Transverse colon (tissue), 4 donors: ENCODE measurements around the gene ARSG. TPM values are rescaled to one million over a fixed set of nuclear protein-coding genes. Genes with fewer than 3 reads are reported as not detected.

Source experiments
- DNase-seq: peaks from one replicate; pipeline ENCODE4 v3.0.0-alpha.2; 2019
- H3K27ac ChIP-seq, 4 donors: fragments of 200-600 bp; sonication (generic); 2 replicates each; pipeline ENCODE4 v1.5.1; 2016 to 2018; ENCODE audit warnings: inconsistent platforms in 4 of 4
- H3K27me3 ChIP-seq: fragments of 200-600 bp; sonication (generic); 2 replicates; pipeline ENCODE4 v1.5.1; 2017; ENCODE audit warnings: inconsistent platforms
- H3K36me3 ChIP-seq, 4 donors: fragments of 200-600 bp; sonication (generic); 2 replicates each; pipeline ENCODE4 v1.5.1; 2017 to 2019; ENCODE audit warnings: inconsistent platforms in 4 of 4
- H3K4me1 ChIP-seq, 4 donors: fragments of 200-600 bp; sonication (generic); 2 replicates each; pipeline ENCODE4 v1.5.1; 2017 to 2020; ENCODE audit warnings: inconsistent platforms in 4 of 4
- H3K4me3 ChIP-seq, 4 donors: fragments of 200-600 bp; sonication (generic); 1 replicate in 1 of 4; 2 replicates in 3 of 4; pipeline versions ENCODE4 v1.5.1 to v1.6.1; 2017 to 2019; ENCODE audit warnings: inconsistent platforms in 4 of 4
- H3K9me3 ChIP-seq, 2 donors: fragments of 200-600 bp; sonication (generic); 2 replicates each; pipeline ENCODE4 v1.5.1; 2017 to 2019; ENCODE audit warnings: inconsistent platforms in 2 of 2
- CTCF ChIP-seq, 5 experiments: fragments of 200-600 bp in 3 of 5; fragments of 450-650 bp in 2 of 5; sonication (generic) in 3 of 5; IDR thresholded peaks; 1 replicate in 2 of 5; 2 replicates in 3 of 5; pipeline ENCODE4 v1.5.1; 2016 to 2017; ENCODE audit warnings: antibody characterized with exemption in 5 of 5, inconsistent platforms in 3 of 5, mild to moderate bottlenecking in 2 of 5, moderate library complexity in 1 of 5
- EP300 ChIP-seq: sonication (generic); formaldehyde crosslinking; IDR thresholded peaks from one replicate; pipeline ENCODE4 v1.6.1; 2017; ENCODE audit warnings: antibody characterized with exemption, low read depth
- POLR2A ChIP-seq: fragments of 450-650 bp; IDR thresholded peaks from one replicate; pipeline ENCODE4 v1.6.1; 2016; ENCODE audit warnings: antibody characterized with exemption, mild to moderate bottlenecking, moderate library complexity
- POLR2AphosphoS5 ChIP-seq, 3 donors: sonication (generic); formaldehyde crosslinking; IDR thresholded peaks; one replicate each; pipeline ENCODE4 v1.6.1; 2016; ENCODE audit warnings: antibody characterized with exemption in 3 of 3
- WGBS, 2 donors: methylation state at CpG; one replicate each; pipeline ENCODE4 v1.1.5; 2018; ENCODE audit warnings: low coverage in 1 of 2; 5-methylcytosine and 5-hydroxymethylcytosine counted together
- in situ Hi-C, 4 donors: fragments of 200-750 bp; cut with MboI; loops; one replicate each; pipeline versions ENCODE4 v1.15.0 to v1.15.1; 2017; ENCODE audit warnings: low sequenced_read_pairs in 3 of 4, low pct_ligation_motif_present in 1 of 4, low pct_unique_long_range_greater_than_20kb in 1 of 4
- intact Hi-C: fragments of 100-400 bp; cut with DNase I; formaldehyde crosslinking; loops from one replicate; pipeline ENCODE4 v1.15.1; 2023; ENCODE audit warnings: low total_unique reads
- total RNA-seq, 4 donors: library from RNA; depleted of rRNA; stranded (reverse); fragments of >200 nt; gene quantifications; one replicate each; pipeline ENCODE4 v1.1.0, GENCODE V29; 2016

Gene ARSG
- total RNA-seq, 4 donors from 2014 or later: 0.41 to 4.4 (median 1.6) TPM; not detected in 1

DNA sequence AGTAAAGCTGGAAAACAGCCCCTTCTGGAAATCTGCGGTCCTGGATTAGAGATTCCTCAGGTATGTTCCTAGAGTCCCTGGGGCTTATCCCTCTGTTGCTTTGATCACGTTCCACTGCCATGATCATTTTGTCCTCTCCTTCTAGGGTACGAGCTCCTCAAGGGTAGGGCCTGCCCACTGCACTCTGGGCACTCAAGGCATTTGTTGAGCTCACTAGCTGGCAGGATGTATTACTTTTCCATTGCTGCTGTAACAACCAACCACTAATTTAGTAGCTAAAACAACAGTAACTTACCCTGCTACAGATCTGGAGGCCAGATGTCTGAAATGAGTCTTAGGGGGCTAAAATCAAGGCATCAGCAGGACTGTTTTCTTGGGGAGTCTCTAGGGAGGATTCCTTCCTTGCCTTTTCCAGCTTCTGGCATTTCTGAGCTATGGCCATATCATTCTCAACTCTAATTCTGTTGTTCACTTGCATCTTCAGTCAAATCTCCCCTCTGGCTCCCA lies 65.7 kb downstream of the ARSG start:
- intact Hi-C loops (loop anchor here (5.0 kb wide), 1 partner anchor 1880 kb away; no protein-coding TSS in a partner anchor), in situ Hi-C loops (no loop called here)
- H3K27me3 ChIP-seq: no peaks in the 10 kb centered on the region
- no peaks in the 10 kb centered on the region for H3K9me3 ChIP-seq
- no peak overlapping the region for H3K4me3 ChIP-seq
- 71 to 100% methylated on average over 1 to 3 of the region's 3 CpGs for WGBS, 2 donors
- TF ChIP-seq POLR2A: no peak
- no peak for TF ChIP-seq POLR2AphosphoS5 (IDR thresholded peaks at IDR 0.05)
- TF ChIP-seq EP300: no peak
- TF ChIP-seq CTCF (IDR thresholded peaks at IDR 0.05): no peak
- H3K4me1 ChIP-seq: no peaks in the 10 kb centered on the region
- no peak for DNase-seq
- H3K27ac ChIP-seq: no peak overlapping the region
- H3K36me3 ChIP-seq: no peaks in the 10 kb centered on the region

GRCh38 chr17:68357886-68358285 lies 66.6 kb downstream of the ARSG start:
- in situ Hi-C loops: no loop called here
- no peak for DNase-seq
- TF ChIP-seq POLR2A (no peak), EP300 (no peak), POLR2AphosphoS5 (IDR thresholded peaks at IDR 0.05) (no peak), CTCF (IDR thresholded peaks at IDR 0.05) (no peak)
- no peaks in the 10 kb centered on the region for H3K4me1 ChIP-seq
- H3K9me3 ChIP-seq: no peaks in the 10 kb centered on the region
- 96 to 100% methylated on average over 1 to 4 of the region's 4 CpGs for WGBS, 2 donors
- no peak overlapping the region for H3K4me3 ChIP-seq
- H3K27me3 ChIP-seq: no peaks in the 10 kb centered on the region
- intact Hi-C loops: loop anchor here (5.0 kb wide), 1 partner anchor 1879 kb away; no protein-coding TSS in a partner anchor
- no peaks in the 10 kb centered on the region for H3K36me3 ChIP-seq
- H3K27ac ChIP-seq: no peak overlapping the region

- intact Hi-C loops (loop anchor here (5.0 kb wide), 1 partner anchor 1877 kb away; no protein-coding TSS in a partner anchor), in situ Hi-C loops (no loop called here)
- Histone ChIP-seq H3K4me1 (no peaks in the 10 kb centered on the region), H3K36me3 (no peaks in the 10 kb centered on the region), H3K9me3 (no peaks in the 10 kb centered on the region), H3K27me3 (no peaks in the 10 kb centered on the region), H3K27ac (no peak overlapping the region), H3K4me3 (no peak overlapping the region)
- WGBS, 2 donors: 85 to 86% methylated on average over 6 to 13 of the region's 13 CpGs
- DNase-seq: no peak
- no peak for TF ChIP-seq CTCF (IDR thresholded peaks at IDR 0.05)
- TF ChIP-seq POLR2AphosphoS5 (IDR thresholded peaks at IDR 0.05): no peak
- TF ChIP-seq EP300: no peak
- TF ChIP-seq POLR2A: no peak
These were observed 68.7 kb downstream of the ARSG start for GRCh38 chr17:68359791-68360535.

DNA sequence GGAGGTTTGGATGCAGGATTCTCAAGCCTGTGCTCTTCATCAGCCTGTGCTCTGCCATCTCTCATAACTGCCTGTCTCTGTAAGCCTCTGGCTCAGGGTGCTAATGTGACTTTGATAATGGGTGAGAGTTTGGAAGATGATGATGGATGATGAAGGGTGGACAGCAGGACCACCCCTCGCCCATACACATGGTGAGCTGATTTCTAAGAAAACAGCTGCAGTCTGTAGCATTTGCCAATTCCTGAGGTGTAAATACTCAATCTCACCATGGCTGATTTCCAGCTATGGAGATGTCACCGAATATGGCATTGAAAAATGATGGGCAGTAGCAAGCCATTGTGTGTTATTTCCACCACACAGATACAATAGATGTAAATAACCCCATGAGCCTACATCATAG lies 74.2 kb downstream of the ARSG start:
- no peak for DNase-seq
- H3K27me3 ChIP-seq: no peaks in the 10 kb centered on the region
- H3K36me3 ChIP-seq: no peaks in the 10 kb centered on the region
- intact Hi-C loops: no loop called here
- TF ChIP-seq POLR2AphosphoS5 (IDR thresholded peaks at IDR 0.05) (no peak), EP300 (no peak), CTCF (IDR thresholded peaks at IDR 0.05) (no peak), POLR2A (no peak)
- no peaks in the 10 kb centered on the region for H3K4me1 ChIP-seq
- 87 to 100% methylated on average over 1 to 2 of the region's 2 CpGs for WGBS, 2 donors
- no peak overlapping the region for H3K4me3 ChIP-seq
- H3K27ac ChIP-seq: no peak overlapping the region
- in situ Hi-C loops: no loop called here
- no peaks in the 10 kb centered on the region for H3K9me3 ChIP-seq
